ENCODE results near the gene CRYL1.

DNA sequence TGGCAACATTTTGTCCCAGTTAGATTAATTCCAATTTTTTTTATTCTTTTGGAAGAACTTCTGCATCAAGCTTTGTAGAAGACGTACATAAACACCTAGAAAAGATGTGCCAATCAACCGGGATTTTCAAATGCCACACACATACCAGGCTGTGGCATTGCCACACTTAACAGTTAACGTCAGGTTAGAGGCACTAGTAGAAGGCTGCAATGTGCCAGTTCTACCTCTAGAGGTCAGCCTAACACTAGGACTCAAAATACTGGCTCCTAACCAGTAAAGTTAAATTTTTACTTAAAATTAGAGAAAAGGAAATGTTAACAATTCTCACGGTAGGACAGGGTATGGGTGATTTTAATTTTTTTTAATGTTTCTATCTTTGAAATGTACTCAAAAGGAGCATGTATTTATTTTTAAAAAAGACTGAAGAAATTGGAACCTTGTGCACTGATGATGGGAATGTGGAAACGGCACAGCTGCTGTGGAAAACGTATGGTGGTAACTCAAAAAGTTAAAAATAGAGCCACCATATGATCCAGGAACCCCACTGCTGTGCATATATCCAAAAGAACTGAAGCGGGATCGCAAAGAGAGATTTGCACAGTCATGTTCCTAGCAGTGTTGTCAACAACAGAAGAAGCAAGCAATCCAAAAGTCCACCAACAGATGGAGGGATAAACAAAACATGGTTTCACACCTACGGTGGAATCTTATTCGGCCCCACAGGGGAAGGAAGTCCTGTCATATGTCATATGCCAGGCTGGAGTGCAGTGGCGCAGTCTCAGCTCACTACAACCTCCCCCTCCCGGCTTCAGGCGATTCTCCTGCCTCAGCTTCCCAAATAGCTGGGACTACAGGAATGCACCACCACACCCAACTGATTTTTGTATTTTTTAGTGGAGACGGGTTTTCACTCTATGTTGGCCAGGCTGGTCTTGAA lies 30.3 kb downstream of the CRYL1 start:
- TF ChIP-seq, protein P1, sequence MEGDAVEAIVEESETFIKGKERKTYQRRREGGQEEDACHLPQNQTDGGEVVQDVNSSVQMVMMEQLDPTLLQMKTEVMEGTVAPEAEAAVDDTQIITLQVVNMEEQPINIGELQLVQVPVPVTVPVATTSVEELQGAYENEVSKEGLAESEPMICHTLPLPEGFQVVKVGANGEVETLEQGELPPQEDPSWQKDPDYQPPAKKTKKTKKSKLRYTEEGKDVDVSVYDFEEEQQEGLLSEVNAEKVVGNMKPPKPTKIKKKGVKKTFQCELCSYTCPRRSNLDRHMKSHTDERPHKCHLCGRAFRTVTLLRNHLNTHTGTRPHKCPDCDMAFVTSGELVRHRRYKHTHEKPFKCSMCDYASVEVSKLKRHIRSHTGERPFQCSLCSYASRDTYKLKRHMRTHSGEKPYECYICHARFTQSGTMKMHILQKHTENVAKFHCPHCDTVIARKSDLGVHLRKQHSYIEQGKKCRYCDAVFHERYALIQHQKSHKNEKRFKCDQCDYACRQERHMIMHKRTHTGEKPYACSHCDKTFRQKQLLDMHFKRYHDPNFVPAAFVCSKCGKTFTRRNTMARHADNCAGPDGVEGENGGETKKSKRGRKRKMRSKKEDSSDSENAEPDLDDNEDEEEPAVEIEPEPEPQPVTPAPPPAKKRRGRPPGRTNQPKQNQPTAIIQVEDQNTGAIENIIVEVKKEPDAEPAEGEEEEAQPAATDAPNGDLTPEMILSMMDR (IDR thresholded peaks at IDR 0.05) = peak; percentile 97
- TF ChIP-seq, protein P2, sequence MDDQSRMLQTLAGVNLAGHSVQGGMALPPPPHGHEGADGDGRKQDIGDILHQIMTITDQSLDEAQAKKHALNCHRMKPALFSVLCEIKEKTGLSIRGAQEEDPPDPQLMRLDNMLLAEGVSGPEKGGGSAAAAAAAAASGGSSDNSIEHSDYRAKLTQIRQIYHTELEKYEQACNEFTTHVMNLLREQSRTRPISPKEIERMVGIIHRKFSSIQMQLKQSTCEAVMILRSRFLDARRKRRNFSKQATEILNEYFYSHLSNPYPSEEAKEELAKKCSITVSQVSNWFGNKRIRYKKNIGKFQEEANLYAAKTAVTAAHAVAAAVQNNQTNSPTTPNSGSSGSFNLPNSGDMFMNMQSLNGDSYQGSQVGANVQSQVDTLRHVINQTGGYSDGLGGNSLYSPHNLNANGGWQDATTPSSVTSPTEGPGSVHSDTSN (IDR thresholded peaks at IDR 0.05) = no peak
- TF ChIP-seq TAF1 (IDR thresholded peaks at IDR 0.05; ENCODE audit: borderline replicate concordance, low read depth, low read length) (no peak), RFX5 (IDR thresholded peaks at IDR 0.05; ENCODE audit: low read length) (no peak)

Measured in SK-N-SH (cell line).